Activated CD4-positive, alpha-beta T cell treated with anti-CD3 and anti-CD28 coated beads, Interleukin-2, Interleukin-4, amounts not matched to agents 100 ng/mL and 50 ng/mL, durations not matched to agents 16 hours and 8 hours (primary cell): ENCODE measurements around the gene RIMBP2.
"Not testable (repeated sequence)": the region's sequence is repeated elsewhere in the genome, so short reads cannot be mapped to it uniquely, and the experiment has no call there.

ENCODE experiments used
- DNase-seq: peaks from one replicate; pipeline ENCODE4 v3.0.0-alpha.2; 2020; ENCODE audit warnings: low spot score

The RIMBP2 gene, protein sequence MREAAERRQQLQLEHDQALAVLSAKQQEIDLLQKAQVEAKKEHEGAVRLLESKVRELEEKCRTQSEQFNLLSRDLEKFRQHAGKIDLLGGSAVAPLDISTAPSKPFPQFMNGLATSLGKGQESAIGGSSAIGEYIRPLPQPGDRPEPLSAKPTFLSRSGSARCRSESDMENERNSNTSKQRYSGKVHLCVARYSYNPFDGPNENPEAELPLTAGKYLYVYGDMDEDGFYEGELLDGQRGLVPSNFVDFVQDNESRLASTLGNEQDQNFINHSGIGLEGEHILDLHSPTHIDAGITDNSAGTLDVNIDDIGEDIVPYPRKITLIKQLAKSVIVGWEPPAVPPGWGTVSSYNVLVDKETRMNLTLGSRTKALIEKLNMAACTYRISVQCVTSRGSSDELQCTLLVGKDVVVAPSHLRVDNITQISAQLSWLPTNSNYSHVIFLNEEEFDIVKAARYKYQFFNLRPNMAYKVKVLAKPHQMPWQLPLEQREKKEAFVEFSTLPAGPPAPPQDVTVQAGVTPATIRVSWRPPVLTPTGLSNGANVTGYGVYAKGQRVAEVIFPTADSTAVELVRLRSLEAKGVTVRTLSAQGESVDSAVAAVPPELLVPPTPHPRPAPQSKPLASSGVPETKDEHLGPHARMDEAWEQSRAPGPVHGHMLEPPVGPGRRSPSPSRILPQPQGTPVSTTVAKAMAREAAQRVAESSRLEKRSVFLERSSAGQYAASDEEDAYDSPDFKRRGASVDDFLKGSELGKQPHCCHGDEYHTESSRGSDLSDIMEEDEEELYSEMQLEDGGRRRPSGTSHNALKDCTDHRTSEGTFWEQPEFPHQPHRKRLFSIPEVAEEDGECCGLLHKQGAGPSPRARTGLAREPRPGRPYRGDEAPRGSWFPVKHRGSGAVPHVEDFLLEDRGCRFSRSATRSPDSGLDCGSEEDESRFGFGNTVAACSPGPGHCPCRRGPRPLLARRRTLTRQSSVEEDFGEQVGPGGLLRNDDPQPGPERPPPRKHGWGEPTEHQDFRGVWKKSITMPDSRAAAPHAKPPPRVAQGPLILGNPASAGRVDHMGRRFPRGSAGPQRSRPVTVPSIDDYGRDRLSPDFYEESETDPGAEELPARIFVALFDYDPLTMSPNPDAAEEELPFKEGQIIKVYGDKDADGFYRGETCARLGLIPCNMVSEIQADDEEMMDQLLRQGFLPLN (N-terminal part only)

DNA sequence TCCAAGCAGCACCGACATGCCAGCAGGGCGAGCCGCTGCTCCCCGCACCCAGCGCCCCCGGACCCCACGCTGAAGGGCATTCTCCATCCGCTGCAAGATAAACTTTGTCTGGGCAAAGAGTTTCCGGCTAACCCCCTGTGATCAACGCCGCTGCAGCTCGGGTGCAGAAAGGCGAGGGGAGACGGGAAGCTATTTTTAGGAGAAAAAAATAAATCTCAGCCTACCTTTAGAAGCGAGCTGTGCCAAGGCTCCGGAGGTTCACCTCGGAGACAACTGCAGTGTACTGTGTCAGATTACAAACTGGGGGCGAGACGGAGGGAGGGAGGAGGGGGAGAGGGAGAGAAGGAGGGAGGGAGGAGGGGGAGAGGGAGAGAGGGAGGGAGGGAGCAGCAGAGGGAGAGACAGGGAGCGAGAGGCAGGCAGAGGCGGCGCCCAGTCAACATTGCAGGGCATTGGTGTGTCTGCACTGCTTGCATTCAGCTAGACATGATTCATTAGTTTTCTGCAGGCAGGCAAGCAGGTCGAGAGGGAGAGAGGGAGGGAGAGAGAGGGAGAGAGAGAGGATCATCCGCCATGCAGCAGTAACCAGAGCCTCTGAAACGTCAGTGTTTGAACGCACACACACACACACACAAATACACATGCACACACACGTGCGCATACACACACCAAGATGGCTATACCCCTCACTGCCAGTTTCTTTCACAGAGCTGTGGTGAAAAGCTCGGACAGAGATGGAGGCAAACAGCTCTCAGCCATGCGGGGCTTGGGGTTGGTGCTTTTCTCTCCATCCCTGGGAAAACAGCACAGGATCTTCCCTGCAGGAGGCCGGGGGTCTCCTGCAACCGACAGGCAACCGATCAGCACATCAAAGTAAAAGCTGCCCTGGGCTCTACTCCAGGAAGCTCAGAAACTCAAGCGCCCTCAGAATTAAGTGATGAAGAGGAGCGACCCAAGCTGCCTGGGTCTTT is at the start of gene RIMBP2:
TSS of gene RIMBP2 (minus strand) at position 302 of the 971 bp plus-strand sequence. CDS start 237,286 bp downstream, outside the sequence.
- no peak for DNase-seq

DNA sequence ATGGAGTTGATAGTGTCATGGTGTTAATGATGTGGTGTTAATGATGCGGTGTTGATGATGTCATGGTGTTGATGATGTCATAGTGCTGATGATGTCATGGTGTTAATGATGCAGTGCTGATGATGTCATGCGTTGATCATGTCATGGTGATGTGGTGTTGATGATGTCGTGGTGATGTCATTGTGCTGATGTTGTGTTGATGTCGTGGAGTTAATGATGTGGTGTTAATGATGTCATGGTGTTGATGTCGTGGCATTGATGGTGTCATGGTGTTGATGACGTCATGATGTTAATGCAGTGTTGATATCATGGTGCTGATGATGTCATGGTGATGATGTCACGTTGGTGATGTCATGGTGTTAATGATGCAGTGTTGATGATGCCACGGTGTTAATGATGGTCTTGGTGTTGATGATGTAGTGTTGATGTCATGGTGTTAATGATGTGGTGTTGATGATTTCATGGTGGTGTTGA is 49.1 kb upstream of the RIMBP2 start:
- peak; percentile 5 for DNase-seq

DNA sequence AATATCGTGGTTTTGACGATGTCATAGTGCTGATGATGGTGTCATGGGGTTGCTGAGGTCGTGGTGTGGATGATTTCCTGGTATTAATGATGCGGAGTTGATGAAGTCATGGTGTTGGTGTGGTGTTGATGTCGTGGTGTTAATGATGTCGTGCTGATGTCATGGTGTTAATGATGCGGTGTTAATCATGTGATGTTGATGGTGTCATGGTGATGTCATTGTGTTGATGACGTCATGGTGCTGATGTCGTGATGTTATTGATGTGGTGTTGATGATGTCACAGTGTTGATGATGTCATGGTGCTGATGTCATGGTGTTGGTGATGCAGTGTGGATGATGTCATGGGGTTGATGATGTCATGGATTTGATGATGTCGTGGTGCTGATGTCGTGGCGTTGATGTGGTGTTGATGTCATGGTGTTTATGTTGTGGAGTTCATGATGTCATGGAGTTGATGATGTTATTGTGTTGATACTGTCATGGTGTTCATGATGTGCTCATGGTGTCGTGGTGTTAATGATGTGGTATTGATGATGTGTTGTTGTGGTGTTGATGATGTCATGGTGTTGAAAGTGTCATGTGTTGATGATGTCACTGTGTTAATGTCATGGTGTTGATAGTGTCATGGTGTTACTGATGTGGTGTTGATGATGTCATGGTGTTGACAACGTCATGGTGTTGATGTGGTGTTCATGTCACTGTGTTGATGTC is 48.5 kb upstream of the RIMBP2 start:
- peak; percentile 25 for DNase-seq

DNA sequence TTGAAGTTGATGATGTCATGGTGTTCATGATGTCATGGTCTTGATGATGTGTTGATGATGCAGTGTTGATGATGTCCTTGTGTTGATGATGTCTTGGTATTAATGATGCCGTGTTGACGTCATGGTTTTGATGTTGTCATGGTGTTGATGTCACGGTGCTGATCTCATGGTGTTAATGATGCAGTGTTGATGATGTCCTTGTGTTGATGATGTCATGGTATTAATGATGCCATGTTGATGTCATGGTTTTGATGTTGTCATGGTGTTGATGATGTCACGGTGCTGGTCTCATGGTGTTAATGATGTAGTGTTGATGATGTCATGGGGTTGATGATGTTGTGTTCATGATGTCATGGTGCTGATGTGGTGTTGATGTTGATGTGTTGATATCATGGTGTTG is 48.0 kb upstream of the RIMBP2 start:
- DNase-seq, result no peak

DNA sequence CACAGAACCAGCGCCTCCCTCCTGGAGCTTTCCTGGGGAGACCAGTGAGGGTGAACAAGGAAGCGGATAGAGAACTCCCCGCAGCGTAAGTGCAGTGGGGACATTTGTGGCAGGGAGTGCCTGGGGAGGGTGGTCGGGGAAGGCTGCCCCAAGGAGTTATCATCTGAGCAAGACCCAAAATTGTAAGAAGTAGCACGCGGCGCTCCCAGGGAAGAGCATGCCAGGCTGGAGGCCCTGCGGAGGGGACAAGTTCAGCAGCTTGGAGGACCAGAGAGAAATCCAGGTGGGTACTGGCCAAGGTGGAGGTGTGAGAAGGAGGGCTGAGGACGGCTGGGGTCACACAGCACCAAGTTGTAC is 46.2 kb upstream of the RIMBP2 start:
- DNase-seq, result no peak

DNA sequence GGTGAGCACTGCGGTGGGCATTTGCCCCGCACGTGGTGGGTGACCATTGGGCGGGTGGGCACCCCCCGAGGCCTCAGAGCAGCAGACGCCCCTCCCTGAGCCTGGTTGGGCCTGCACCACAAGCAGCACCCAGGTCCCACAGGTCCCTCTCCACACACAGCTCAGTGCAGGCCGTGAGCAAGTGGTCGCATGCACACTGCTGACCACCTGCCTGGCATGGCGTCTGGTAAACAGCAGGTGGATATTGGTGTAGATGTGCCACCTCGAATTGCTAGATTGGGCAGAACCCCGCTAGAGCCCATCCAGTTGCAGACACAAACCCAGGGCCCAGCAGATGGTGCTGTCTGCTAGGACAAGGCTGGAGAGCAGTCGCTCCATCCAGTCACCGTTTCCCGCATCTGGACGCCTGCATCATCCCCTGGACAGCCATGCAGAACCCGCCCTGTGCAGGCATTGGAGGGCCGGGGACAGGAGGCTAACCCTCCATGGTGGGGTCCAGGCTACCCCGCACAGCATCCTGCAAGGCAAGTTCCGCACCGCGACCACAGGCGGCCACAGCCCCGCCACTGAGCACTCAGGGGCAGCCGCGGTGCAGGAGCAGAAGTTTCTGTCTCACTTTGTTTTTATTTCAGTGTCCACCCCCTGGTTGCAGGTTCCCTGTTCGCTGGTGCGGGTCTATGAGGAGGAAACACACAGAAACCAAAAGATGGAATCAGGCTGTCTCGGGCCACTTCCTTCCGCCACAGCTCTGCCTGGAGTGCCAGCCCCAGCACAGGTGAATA is 45.6 kb upstream of the RIMBP2 start:
- peak; percentile 47 for DNase-seq

DNA sequence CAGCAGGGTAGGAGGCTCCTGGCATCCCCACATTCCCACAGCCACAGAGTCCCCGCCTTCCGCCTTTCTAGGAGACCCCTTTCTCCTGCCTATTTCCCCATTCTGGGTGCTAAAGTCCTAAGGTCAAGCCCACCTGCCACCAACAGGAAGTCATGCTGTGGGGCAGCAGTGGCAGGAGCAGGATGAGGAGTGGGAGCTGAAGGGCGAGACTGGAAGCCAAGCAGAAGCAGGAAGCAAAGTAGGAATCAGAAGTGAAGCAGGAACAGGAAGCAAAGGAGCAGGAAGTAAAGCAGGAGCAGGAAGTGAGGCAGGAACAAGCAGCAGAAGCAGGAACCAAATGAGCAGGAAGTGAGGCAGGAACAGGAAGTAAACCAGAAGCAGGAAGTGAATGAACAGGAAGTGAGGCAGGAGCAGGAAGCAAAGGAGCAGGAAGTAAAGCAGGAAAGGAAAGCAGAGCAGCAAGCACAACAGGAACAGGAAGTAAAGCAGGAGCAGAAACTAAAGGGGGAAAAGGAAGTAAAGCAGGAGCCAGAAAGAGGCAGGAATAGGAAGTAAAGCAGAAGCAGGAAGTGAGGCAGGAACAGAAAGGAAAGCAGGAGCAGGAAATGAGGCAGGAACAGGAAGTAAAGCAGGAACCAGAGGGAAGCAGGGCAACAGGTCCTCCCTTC is 38.3 kb upstream of the RIMBP2 start:
- no peak for DNase-seq

DNA sequence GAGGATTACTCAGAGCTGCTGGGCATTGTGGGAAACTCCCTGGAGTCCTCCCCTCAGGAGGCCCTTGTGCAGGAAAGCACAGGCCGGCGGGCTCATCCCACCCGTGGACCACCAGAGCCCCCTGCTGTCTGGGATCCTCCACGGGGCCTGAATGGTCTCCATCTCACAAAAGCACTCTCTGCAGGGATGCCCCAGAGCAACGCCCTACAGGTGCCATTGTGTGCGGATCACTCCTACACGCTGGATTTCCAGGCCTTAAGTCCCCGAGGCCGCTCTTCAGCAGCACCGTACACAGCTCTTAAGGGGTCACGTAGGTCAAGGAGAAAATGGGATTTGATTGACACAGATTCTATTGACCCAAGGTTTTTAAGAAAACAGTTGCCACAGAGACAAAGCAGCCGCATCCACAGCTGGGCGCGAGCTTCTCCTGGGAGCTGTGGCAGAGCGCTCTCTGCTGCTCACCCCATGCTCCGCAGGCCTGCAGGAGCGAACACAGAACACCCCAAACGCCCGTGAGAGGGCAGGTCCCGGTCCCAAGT is 36.7 kb upstream of the RIMBP2 start:
- no peak for DNase-seq

DNA sequence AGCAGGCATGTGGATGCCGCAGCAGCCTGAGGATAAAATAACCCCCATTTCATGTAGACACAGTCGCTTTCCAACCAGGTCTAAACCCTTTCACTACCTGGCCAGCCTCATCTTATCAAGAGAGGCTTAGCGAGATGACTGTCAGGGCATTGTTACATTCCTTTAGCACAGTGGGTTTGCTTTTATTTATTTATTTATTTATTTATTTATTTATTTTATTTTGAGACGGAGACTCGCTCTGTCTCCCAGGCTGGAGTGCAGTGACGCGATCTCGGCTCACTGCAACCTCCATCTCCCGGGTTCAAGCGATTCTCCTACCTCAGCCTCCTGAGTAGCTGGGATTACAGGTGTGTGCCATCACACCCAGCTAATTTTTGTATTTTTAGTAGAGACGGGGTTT is 35.9 kb upstream of the RIMBP2 start:
- DNase-seq, result not testable (repeated sequence)

DNA sequence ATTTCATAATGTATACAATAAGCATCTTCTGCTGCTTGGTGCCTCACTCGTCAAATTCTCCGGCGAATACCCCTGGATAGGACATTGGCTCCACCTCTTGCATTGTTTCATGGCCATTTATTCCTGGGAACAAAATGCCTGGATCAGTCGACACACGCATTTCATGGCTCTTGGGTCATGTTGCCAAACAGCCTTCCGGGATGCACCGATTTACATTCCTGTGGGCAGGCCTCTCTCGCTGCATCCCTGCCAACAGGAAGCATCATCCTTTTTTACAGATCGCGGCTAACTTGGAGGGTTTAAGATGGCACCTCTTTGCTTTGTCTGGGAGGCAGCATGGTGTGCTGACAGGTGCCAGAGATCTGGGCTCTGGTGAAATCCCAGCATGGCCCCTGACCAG is 32.7 kb upstream of the RIMBP2 start:
- DNase-seq, result no peak

DNA sequence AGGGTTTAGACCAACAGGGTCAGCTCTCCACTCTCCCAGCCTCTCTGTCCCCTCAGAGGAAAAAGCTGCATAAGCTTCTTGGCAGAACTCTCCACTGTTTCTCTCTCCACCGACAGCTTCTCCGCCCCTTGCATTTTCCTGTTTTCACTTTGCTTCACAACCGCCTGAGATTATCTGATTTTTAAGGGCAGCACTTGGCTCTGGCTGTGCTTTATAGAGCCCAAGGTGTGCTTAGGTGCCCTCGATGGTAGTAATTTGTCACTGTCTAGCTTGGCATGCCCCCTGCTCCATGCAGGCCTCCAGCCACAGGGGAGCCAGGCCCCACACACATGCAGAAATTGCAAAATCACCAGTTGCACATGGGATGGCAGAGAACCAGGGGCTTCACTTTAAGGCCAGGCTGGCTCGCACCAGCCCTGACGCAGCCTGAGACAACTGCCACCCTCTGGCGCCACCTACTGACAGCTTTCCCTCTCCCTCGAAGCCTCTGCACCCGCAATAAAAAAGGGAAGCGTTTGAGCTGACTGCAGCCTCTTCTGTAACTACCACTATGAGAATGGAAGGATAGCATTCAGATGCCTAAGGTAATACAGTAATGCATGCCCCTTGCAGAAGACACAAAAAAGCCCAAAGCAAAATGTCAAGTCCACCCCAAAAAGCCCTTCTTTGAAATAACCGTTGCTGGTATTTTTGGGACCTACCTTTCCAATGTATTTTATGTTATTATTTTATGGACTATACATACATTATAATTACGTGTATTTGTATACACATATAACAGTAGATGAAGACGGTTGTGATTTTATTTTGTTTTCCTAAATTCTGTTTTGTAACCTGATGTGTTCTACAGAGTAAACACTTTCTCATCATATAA is 32.0 kb upstream of the RIMBP2 start:
- DNase-seq, result peak; percentile 70

DNA sequence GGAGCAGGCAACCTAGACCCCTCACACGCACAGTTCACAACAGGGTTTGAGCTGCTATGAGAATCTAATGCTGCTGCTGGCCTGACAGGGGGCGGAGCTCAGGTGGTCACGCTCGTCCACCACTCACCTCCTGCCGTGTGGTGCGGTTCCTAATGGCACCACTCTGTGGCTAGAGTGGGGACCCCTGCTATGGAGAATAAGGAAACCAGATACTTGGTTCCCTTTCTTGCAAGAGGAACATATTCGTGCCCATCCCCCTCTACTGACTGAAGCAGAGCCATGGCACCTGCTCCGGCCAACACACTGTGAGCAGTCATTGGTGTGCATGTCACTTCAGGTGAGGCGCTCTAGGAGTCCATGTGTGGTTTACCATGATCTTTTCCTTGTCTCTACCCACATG is 30.4 kb upstream of the RIMBP2 start:
- DNase-seq, result no peak

DNA sequence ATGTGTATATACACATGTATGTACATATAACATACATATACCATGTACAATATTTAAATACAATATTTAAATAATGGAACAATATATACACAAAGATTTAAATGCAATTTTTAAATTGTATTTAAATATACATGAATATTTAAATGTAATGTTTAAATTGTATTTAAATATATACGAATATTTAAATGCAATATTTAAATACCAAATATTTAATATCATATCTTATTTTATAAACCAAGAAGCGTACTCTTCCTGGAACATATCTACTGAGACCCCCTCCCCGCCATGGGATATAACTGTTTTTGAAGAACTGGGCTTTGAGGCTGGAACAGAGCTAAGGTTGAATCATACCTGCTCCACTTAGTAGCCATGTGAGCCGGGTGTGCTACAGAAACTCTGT is 29.8 kb upstream of the RIMBP2 start:
- no peak for DNase-seq

DNA sequence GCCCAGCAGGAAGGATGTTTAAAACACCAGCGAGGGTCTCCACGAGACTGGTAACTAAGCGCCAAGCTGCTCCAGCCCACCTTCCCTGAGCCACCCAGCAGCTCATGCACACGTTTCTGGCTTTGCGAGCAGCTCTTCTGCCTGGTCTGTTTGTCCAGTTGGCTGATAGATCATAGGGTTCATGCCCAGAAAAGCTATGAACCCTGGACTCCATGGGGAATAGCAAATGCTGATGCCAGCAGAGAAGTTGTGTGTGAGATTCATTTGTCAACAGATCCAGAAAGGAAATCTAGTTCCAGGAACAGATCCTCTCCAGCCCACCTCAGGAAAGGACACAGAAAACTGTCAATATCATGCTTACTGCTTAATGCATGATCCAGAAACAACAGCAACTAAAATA is 28.2 kb upstream of the RIMBP2 start:
- no peak for DNase-seq

DNA sequence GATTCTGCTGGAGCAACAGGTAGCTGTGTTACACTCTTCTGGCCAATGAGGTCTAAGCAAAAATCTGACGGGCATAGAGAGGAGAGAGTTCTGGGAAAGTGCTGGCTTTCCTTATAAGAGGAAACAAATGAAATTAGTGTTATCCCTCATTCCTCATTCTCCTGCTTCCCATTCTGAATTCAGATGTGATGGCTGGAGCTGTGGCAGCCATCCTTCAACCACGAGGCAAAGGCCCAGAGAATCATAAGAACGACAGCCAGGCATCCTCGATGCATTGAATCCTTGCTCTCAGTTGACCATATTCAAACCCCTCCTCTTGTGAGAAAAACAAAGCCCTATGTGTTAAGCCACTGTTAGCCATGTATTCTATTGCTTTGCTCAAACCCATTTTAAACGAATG is 27.5 kb upstream of the RIMBP2 start:
- DNase-seq, result no peak

DNA sequence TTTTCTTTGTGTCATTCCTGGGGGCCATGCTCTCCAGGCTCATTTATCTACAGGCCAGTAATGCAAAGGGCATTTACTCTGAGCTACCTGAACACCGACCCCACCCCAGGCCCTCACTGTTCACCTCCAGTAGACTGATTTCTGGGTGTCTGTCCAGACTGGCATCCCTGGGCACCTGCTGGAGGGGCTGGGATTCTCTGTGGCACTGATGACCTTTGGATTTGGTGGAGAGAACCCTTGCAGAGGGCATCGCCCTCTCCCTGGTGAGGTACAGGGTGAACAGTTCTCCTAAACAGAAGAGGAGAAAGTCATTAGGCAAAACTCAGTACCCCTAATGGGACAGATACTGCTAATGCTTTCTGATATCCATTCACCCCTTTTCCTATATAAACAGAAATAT is 27.1 kb upstream of the RIMBP2 start:
- no peak for DNase-seq

DNA sequence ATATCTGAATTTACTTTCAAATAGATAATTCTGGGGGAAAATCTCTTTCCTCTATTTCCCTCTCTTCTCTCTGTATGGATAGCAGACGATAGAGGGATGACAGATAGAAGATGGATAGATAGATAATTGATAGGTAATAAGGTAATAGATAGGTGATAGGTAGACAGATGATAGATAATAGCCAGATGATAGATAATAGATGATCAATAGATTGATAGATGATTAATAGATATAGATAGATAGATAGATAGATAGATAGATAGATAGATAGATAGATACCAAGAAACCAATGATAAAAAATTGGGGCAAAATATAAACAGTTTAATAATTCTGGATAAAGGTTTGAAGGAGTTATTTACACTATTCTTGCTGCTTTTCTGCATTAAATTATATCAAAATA is 26.6 kb upstream of the RIMBP2 start:
- no peak for DNase-seq

DNA sequence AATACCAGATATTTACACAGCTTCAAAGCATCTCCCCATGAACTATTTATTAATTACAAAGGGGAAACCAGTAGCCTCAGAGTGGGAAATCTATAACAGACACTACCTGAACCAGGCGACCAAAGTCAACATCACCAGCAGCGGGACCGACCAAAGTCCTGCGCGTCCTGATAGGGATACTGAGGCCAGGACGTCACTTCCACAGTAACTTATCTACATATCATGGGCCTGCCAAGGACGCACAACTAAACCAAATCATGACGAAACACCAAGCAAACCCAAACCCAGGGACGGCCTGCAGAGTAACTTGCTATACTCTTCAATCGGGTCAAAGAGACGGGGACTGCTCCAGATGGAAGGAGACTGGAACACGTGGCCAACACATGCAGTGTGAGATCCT is 26.0 kb upstream of the RIMBP2 start:
- DNase-seq, result no peak
